Islet of Langerhans (tissue), 1 donor: ENCODE results near the gene POP7.
"Not testable (repeated sequence)": the region's sequence is repeated elsewhere in the genome, so short reads cannot be mapped to it uniquely, and the experiment has no call there.

ENCODE experiments used
- FAIRE-seq: peaks from one replicate; lab custom pipeline; 2011; peaks lifted over from hg19 to GRCh38; lab: Jason Lieb, UNC

Gene POP7

GRCh38 chr7:100692578-100692961, 13.4 kb upstream of the POP7 start:
- FAIRE-seq, result no peak

- no peak for FAIRE-seq
These were observed 12.4 kb upstream of the POP7 start for GRCh38 chr7:100693312-100694097.

DNA sequence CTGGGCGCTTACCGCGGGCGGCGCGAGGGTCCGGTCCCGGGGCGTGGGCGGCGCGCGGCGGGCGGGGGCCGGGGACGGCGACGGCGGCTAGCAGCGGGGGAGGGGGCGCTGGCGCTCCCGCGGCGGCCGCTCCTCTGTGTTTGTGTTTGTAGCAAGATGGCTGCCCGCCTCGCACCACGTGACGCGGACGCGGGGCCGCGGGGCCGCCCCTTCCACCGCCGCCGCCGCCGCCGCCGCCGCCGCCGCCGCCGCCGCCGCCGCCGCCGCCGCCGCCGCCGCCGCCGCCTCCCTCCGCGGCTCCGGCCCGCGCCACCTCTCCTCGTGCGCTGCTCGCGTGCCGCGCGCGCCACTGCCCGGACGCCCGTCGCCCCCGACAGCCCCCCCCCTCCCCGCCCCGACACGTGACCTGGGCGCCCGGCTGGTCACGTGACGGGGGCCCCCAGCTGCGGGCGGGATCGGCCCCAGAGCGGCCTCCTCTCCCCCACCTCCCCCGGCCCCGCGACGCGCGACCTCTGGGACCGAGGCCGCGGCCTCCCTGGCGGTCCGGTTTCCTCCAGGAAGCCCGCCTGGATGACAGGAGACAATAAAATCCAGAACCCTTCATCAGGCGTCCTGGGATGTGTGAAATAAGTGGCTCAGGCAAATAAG, 11.7 kb upstream of the POP7 start, which contains the start of gene GIGYF1:
Gene GIGYF1 (minus strand): TSS at position 153 of the 648 bp plus-strand sequence. CDS start 6,012 bp downstream, outside the sequence.
- FAIRE-seq, result no peak

GRCh38 chr7:100696123-100696521, 9.8 kb upstream of the POP7 start:
- FAIRE-seq, result no peak

GRCh38 chr7:100699018-100699417, 6.9 kb upstream of the POP7 start:
- FAIRE-seq, result no peak

GRCh38 chr7:100701089-100701488, 4.8 kb upstream of the POP7 start:
- not testable (repeated sequence) for FAIRE-seq

- no peak for FAIRE-seq
These were observed 585 bp upstream of the POP7 start for GRCh38 chr7:100705320-100705752.

DNA sequence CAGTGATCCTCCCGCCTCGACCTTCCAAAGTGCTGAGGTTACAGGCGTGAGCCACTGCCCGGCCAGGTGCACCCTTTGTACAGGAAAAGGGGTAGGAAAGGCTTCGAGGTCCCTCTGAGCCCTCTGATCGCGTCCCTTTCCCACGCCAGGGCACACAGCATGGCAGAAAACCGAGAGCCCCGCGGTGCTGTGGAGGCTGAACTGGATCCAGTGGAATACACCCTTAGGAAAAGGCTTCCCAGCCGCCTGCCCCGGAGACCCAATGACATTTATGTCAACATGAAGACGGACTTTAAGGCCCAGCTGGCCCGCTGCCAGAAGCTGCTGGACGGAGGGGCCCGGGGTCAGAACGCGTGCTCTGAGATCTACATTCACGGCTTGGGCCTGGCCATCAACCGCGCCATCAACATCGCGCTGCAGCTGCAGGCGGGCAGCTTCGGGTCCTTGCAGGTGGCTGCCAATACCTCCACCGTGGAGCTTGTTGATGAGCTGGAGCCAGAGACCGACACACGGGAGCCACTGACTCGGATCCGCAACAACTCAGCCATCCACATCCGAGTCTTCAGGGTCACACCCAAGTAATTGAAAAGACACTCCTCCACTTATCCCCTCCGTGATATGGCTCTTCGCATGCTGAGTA, 871 bp downstream of the POP7 start:
- no peak for FAIRE-seq

GRCh38 chr7:100708395-100708794, 2.5 kb downstream of the POP7 start:
- no peak for FAIRE-seq

GRCh38 chr7:100710452-100710851, 4.5 kb downstream of the POP7 start:
- FAIRE-seq, result no peak

DNA sequence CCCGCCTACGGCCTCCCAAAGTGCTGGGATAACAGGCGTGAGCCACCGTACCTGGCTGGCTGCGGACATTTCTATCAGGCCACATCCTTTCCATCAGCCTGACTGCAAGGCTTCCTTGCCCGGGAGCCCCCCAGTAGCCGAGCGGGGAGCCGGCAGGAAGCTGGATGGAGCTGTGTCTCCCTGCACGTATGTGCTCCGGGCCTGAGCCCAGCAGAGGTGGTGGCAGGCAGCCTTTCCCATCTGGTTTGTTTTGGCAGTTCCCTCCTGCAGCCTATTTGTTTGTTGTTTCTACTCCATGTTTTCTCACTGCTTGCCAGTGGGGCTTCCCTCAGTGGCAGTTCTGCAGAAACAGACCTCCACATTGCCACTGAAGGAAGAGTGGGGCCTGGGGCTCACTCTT, 5.4 kb downstream of the POP7 start:
- no peak for FAIRE-seq

- no peak for FAIRE-seq
These were observed 8.8 kb downstream of the POP7 start for GRCh38 chr7:100714725-100715124.

- FAIRE-seq, result not testable (repeated sequence)
These were observed 11.2 kb downstream of the POP7 start for GRCh38 chr7:100717073-100717472.

DNA sequence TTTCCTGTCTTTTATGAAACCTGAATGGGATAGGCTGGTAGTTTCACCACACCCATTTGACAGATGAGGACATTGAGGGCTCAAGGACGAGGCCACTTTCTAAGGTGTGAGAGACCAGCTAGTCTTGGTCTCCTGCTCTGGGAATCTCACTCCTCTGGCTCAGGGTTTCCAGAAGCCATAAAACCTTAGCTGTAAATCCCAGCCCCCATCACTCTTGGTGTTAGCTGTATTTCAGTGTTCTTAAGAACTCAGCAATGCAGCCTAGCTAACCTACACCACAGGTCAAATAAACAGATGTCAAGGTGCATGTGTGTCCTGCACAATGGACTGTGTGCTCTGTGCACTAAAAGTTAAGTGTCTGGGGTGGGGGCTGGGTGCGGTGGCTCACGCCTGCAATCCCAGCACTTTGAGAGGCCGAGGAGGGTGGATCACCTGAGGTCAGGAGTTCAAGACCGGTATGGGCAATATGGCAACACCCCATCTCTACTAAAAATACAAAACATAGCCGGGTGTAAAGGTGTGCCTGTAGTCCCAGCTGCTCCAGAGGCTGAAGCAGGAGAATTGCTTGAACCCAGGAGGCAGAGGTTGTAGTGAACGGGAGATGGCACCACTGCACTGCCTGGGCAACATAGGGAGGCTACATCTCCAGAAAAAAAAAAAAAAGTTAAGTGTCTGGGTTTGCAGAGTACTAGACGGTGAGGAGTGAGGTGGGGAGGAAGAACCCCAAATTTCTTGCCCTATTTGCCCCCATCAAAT, 13.8 kb downstream of the POP7 start:
- no peak for FAIRE-seq

GRCh38 chr7:100720279-100720670, 14.4 kb downstream of the POP7 start, which contains the start of gene EPO:
EPO (plus strand) TSS chr7:100720468; CDS start chr7:100720981, 513 bp downstream.
- FAIRE-seq, result no peak

- no peak for FAIRE-seq
These were observed 15.0 kb downstream of the POP7 start for GRCh38 chr7:100720671-100721504.

DNA sequence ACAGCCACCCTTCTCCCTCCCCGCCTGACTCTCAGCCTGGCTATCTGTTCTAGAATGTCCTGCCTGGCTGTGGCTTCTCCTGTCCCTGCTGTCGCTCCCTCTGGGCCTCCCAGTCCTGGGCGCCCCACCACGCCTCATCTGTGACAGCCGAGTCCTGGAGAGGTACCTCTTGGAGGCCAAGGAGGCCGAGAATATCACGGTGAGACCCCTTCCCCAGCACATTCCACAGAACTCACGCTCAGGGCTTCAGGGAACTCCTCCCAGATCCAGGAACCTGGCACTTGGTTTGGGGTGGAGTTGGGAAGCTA, 15.5 kb downstream of the POP7 start:
- no peak for FAIRE-seq

DNA sequence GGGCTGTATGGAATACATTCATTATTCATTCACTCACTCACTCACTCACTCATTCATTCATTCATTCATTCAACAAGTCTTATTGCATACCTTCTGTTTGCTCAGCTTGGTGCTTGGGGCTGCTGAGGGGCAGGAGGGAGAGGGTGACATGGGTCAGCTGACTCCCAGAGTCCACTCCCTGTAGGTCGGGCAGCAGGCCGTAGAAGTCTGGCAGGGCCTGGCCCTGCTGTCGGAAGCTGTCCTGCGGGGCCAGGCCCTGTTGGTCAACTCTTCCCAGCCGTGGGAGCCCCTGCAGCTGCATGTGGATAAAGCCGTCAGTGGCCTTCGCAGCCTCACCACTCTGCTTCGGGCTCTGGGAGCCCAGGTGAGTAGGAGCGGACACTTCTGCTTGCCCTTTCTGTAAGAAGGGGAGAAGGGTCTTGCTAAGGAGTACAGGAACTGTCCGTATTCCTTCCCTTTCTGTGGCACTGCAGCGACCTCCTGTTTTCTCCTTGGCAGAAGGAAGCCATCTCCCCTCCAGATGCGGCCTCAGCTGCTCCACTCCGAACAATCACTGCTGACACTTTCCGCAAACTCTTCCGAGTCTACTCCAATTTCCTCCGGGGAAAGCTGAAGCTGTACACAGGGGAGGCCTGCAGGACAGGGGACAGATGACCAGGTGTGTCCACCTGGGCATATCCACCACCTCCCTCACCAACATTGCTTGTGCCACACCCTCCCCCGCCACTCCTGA, 16.7 kb downstream of the POP7 start:
- no peak for FAIRE-seq

GRCh38 chr7:100723732-100724275, 17.9 kb downstream of the POP7 start:
- FAIRE-seq, result no peak

DNA sequence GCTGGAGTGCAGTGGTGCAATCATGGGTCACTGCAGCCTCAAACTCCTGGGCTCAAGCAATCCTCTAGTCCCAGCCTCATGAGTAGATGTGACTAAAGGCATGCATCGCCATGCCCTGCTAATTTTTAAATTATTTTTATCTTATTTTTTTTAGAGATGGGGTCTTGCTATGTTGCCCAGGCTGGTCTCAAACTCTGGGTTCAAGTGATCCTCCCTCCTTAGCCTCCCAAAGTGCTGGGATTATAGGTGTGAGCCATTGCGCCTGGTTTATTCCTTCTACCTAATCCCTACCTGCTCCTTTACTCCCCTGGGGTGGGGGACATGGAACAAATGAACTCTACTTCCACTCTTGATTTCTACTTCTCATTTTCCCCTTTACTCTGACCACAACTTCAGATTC, 18.4 kb downstream of the POP7 start:
- FAIRE-seq, result not testable (repeated sequence)
